Ovary (tissue), 3 donors: ENCODE results near the gene ETHE1.

ENCODE experiments used
- POLR2A ChIP-seq: fragments of 450-650 bp; IDR thresholded peaks from one replicate; pipeline ENCODE4 v1.6.1; 2017; ENCODE audit warnings: antibody characterized with exemption, mild to moderate bottlenecking, moderate library complexity
- TF ChIP-seq, protein P1 (sequence below), 3 donors: fragments of 450-650 bp in 2 of 3; fragments of 200-600 bp in 1 of 3; IDR thresholded peaks; one replicate each; pipeline versions ENCODE4 v1.5.1 to v1.8.0; 2016 to 2022; ENCODE audit warnings: antibody characterized with exemption in 3 of 3, mild to moderate bottlenecking in 1 of 3
- donor health status: DM: no; HTN: no; CAD: no.

DNA sequence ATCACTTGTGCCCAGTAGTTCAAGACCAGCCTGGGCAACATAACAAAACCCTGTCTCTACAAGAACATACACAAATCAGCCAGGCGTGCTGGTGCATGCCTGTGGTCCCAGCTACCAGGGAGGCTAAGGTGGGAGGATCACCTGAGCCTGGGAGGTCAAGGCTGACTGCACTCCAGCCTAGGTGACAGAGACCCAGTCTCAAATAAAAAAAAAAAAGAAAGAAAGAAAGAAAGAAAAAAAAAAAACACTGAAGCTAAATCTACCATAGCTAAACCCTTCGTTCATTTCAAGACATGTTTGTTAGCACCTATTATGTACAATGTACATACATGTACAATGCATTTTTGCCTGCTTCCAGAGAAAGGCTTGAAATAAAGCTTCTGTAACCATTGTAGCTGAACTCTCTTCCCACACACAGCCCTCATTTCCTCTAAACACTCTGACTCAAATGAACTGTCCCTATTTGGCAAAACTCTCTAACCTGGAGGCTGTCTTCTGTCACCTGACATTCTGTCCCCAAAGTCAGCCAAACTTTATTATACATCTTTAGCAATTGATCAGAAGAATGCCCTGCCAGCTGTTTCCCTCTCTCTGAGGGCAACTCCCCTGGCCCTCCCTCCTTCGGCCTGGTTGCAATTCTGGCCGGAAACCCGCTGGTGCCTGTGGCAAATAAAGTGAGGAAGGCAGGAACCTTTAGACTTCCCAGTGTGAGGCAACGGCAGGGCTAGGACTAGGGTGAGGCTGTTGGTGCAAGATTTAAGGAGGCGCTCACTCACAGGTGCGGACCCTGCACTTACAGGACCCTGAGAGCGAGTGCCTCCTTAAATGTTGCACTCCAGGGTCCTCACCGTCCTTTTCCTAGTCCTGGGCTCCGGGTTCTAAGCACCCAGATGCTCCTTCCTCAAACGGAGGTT, 1.8 kb downstream of the ETHE1 start:
- TF ChIP-seq, protein P1, sequence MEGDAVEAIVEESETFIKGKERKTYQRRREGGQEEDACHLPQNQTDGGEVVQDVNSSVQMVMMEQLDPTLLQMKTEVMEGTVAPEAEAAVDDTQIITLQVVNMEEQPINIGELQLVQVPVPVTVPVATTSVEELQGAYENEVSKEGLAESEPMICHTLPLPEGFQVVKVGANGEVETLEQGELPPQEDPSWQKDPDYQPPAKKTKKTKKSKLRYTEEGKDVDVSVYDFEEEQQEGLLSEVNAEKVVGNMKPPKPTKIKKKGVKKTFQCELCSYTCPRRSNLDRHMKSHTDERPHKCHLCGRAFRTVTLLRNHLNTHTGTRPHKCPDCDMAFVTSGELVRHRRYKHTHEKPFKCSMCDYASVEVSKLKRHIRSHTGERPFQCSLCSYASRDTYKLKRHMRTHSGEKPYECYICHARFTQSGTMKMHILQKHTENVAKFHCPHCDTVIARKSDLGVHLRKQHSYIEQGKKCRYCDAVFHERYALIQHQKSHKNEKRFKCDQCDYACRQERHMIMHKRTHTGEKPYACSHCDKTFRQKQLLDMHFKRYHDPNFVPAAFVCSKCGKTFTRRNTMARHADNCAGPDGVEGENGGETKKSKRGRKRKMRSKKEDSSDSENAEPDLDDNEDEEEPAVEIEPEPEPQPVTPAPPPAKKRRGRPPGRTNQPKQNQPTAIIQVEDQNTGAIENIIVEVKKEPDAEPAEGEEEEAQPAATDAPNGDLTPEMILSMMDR (IDR thresholded peaks at IDR 0.05): no peak
- TF ChIP-seq POLR2A: no peak
